ENCODE measurements around the gene CCDC121.
A peak's percentile ranks its signal among the peaks of the same experiment; 100 is the strongest.

CCDC121 gene

GRCh38 chr2:27628767-27629709 lies at the start of gene CCDC121, which contains the start of gene GPN1:
Gene CCDC121, minus strand, starts transcription at chr2:27629012. Its CDS starts 1,213 bp downstream, at chr2:27627799.
Gene GPN1, plus strand, starts transcription at chr2:27629050. Its CDS starts 9 bp downstream, at chr2:27629059.
- DNase-seq (ENCODE audit: low read depth in 2 of 2): peak; percentile 90 to 96

GRCh38 chr2:27672723-27673486 lies 44.1 kb upstream of the CCDC121 start:
- DNase-seq (ENCODE audit: low read depth in 2 of 2): no peak

- DNase-seq (ENCODE audit: low read depth in 2 of 2): no peak
Measured at GRCh38 chr2:27671235-27671634, 42.4 kb upstream of the CCDC121 start.

GRCh38 chr2:27667446-27667845 lies 38.6 kb upstream of the CCDC121 start:
- no peak for DNase-seq (ENCODE audit: low read depth in 2 of 2)

- no peak for DNase-seq (ENCODE audit: low read depth in 2 of 2)
Measured at GRCh38 chr2:27664622-27665363, 36.0 kb upstream of the CCDC121 start.

GRCh38 chr2:27664154-27664574 lies 35.4 kb upstream of the CCDC121 start:
- DNase-seq (ENCODE audit: low read depth in 2 of 2): no peak

- DNase-seq (ENCODE audit: low read depth in 2 of 2): peak; percentile 48 to 55
Measured at GRCh38 chr2:27663285-27664153, 34.7 kb upstream of the CCDC121 start, which contains the start of the genes SLC4A1AP and SUPT7L. Gene SLC4A1AP, plus strand, starts transcription at chr2:27663889. Its CDS starts 26 bp downstream, at chr2:27663915. Gene SUPT7L, minus strand, starts transcription at chr2:27663614. Its CDS starts 1,422 bp downstream, at chr2:27662192.

GRCh38 chr2:27661371-27661770 lies 32.6 kb upstream of the CCDC121 start:
- DNase-seq (ENCODE audit: low read depth in 2 of 2): no peak

- DNase-seq (ENCODE audit: low read depth in 2 of 2): no peak
Measured at GRCh38 chr2:27655155-27655951, 26.5 kb upstream of the CCDC121 start.

GRCh38 chr2:27653397-27653796 lies 24.6 kb upstream of the CCDC121 start:
- DNase-seq (ENCODE audit: low read depth in 2 of 2): no peak

- DNase-seq (ENCODE audit: low read depth in 2 of 2): no peak
Measured at GRCh38 chr2:27652790-27653189, 24.0 kb upstream of the CCDC121 start.

- no peak for DNase-seq (ENCODE audit: low read depth in 2 of 2)
Measured at GRCh38 chr2:27652341-27652740, 23.5 kb upstream of the CCDC121 start.

GRCh38 chr2:27651056-27651455 lies 22.2 kb upstream of the CCDC121 start:
- DNase-seq (ENCODE audit: low read depth in 2 of 2): no peak

GRCh38 chr2:27647737-27648136 lies 18.9 kb upstream of the CCDC121 start:
- DNase-seq (ENCODE audit: low read depth in 2 of 2): no peak

- no peak for DNase-seq (ENCODE audit: low read depth in 2 of 2)
Measured at GRCh38 chr2:27647289-27647688, 18.5 kb upstream of the CCDC121 start.

- no peak for DNase-seq (ENCODE audit: low read depth in 2 of 2)
Measured at GRCh38 chr2:27645197-27645596, 16.4 kb upstream of the CCDC121 start.

GRCh38 chr2:27640722-27641245 lies 12.0 kb upstream of the CCDC121 start:
- DNase-seq (ENCODE audit: low read depth in 2 of 2): no peak

- DNase-seq (ENCODE audit: low read depth in 2 of 2): no peak
Measured at GRCh38 chr2:27638709-27639108, 9.9 kb upstream of the CCDC121 start.

GRCh38 chr2:27638037-27638637 lies 9.3 kb upstream of the CCDC121 start:
- DNase-seq (ENCODE audit: low read depth in 2 of 2): no peak

Data from stimulated activated CD8-positive, alpha-beta memory T cell treated with anti-CD3 and anti-CD28 coated beads, Interleukin-2, amount 100 ng/mL, for 48 hours (primary cell).